ENCODE results near the gene TNFRSF25.
"Not testable (repeated sequence)": the region's sequence is repeated elsewhere in the genome, so short reads cannot be mapped to it uniquely, and the experiment has no call there.

TNFRSF25 gene

GRCh38 chr1:6453895-6454855, 11.8 kb downstream of the TNFRSF25 start:
- DNase-seq (ENCODE audit: low read depth in 2 of 2) = not testable (repeated sequence)

- DNase-seq (ENCODE audit: low read depth in 2 of 2) = no peak
Observed at GRCh38 chr1:6450943-6451373, 15.0 kb downstream of the TNFRSF25 start.

- not testable (repeated sequence) for DNase-seq (ENCODE audit: low read depth in 2 of 2)
Observed at GRCh38 chr1:6450486-6450885, 15.5 kb downstream of the TNFRSF25 start.

- no peak for DNase-seq (ENCODE audit: low read depth in 2 of 2)
Observed at GRCh38 chr1:6450005-6450450, 15.9 kb downstream of the TNFRSF25 start.

- no peak for DNase-seq (ENCODE audit: low read depth in 2 of 2)
Observed at GRCh38 chr1:6448749-6449631, 17.0 kb downstream of the TNFRSF25 start.

- no peak for DNase-seq (ENCODE audit: low read depth in 2 of 2)
Observed at GRCh38 chr1:6447818-6448748, 17.9 kb downstream of the TNFRSF25 start.

- no peak for DNase-seq (ENCODE audit: low read depth in 2 of 2)
Observed at GRCh38 chr1:6447016-6447817, 18.8 kb downstream of the TNFRSF25 start.

GRCh38 chr1:6446665-6447015, 19.3 kb downstream of the TNFRSF25 start:
- DNase-seq (ENCODE audit: low read depth in 2 of 2) = no peak

- DNase-seq (ENCODE audit: low read depth in 2 of 2) = not testable (repeated sequence)
Observed at GRCh38 chr1:6445929-6446328, 20.0 kb downstream of the TNFRSF25 start.

- DNase-seq (ENCODE audit: low read depth in 2 of 2) = no peak
Observed at GRCh38 chr1:6445062-6445763, 20.8 kb downstream of the TNFRSF25 start.

GRCh38 chr1:6444377-6444776, 21.6 kb downstream of the TNFRSF25 start:
- no peak for DNase-seq (ENCODE audit: low read depth in 2 of 2)

- no peak for DNase-seq (ENCODE audit: low read depth in 2 of 2)
Observed at GRCh38 chr1:6443339-6444115, 22.4 kb downstream of the TNFRSF25 start.

- no peak for DNase-seq (ENCODE audit: low read depth in 2 of 2)
Observed at GRCh38 chr1:6441586-6441985, 24.4 kb downstream of the TNFRSF25 start.

- peak; percentile 56 to 58 for DNase-seq (ENCODE audit: low read depth in 2 of 2)
Observed at GRCh38 chr1:6440198-6441126, 25.5 kb downstream of the TNFRSF25 start.

- peak; percentile 55 to 64 for DNase-seq (ENCODE audit: low read depth in 2 of 2)
Observed at GRCh38 chr1:6438047-6438525, 27.9 kb downstream of the TNFRSF25 start.

GRCh38 chr1:6437012-6437700, 28.8 kb downstream of the TNFRSF25 start:
- not testable (repeated sequence) for DNase-seq (ENCODE audit: low read depth in 2 of 2)

GRCh38 chr1:6436277-6436676, 29.7 kb downstream of the TNFRSF25 start:
- DNase-seq (ENCODE audit: low read depth in 2 of 2) = not testable (repeated sequence)
